K562 treated with DMSO at 1 percent for 48 hours (cell line): Measurements from ENCODE around the gene ZSWIM7. TPM values are rescaled to one million over a fixed set of nuclear protein-coding genes. Genes with fewer than 3 reads are reported as not detected.

Experiments used
- total RNA-seq: library from RNA; unstranded; fragments of 300-600 nt; gene quantifications from 2 replicates; pipeline ENCODE4 v1.2.3, GENCODE V29; 2022; ENCODE audit warnings: low replicate concordance; ENCODE audit errors: extremely low read depth

ZSWIM7 gene
- not detected in 2 replicates for total RNA-seq

GRCh38 chr17:15999141-15999973 is at the start of gene ZSWIM7, which contains the start of gene TTC19:
Gene ZSWIM7, minus strand, starts transcription at chr17:15999704. Its CDS starts 110 bp downstream, at chr17:15999594.
Gene TTC19, plus strand, starts transcription at chr17:15999824. Its CDS starts 25 bp downstream, at chr17:15999849.

GRCh38 chr17:15944759-15945526 is 54.6 kb downstream of the ZSWIM7 start, which contains the start of gene ADORA2B:
Gene ADORA2B, plus strand, starts transcription at chr17:15945130. Its CDS starts 119 bp downstream, at chr17:15945249.

Other genes with a start within 250 kb of the ZSWIM7 start
- gene ADORA2B, start 54.6 kb downstream of the ZSWIM7 start, total RNA-seq = not detected in 2 replicates
- not detected in 2 replicates for gene TTC19, start 120 bp upstream of the ZSWIM7 start, total RNA-seq
- not detected in 2 replicates for gene NCOR1, start 215.8 kb upstream of the ZSWIM7 start, total RNA-seq
- not detected in 2 replicates for gene PIGL, start 217.5 kb upstream of the ZSWIM7 start, total RNA-seq